Tibial nerve (tissue), 4 donors: ENCODE measurements around the gene FRAS1.

Experiments
- EP300 ChIP-seq, 2 donors: sonication (generic); formaldehyde crosslinking; IDR thresholded peaks; one replicate each; pipeline ENCODE4 v1.6.1; 2017; ENCODE audit warnings: antibody characterized with exemption in 2 of 2, mild to moderate bottlenecking in 1 of 2
- POLR2A ChIP-seq, 2 donors: fragments of 450-650 bp; IDR thresholded peaks; one replicate each; pipeline ENCODE4 v1.6.1; 2017; ENCODE audit warnings: antibody characterized with exemption in 2 of 2, mild to moderate bottlenecking in 2 of 2, moderate library complexity in 2 of 2
- TF ChIP-seq, protein P1 (sequence below), 5 experiments: fragments of 200-600 bp in 3 of 5; fragments of 450-650 bp in 2 of 5; sonication (generic) in 3 of 5; IDR thresholded peaks; one replicate each; pipeline ENCODE4 v1.5.1; 2016 to 2019; ENCODE audit warnings: antibody characterized with exemption in 5 of 5, mild to moderate bottlenecking in 3 of 5, moderate library complexity in 2 of 5

DNA sequence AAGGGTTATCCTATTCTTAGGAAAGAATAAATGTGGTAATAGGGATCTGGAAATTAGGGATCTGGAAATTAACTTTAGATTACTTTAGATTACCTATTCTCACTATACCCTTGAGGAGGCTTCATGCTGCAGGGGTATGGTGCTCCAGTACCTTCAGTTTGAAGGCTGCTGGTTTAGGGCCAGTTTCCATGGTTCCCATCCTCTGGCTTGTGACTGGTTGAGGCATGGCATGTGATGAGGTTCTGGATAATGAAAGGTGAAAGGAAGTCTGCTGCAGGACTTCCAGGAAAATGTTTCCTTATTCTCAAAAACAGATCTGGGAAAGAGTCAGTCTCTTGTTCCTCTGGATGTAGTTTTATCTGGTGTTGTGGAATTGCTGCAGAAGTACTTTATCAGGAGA lies 25.9 kb downstream of the FRAS1 start:
- TF ChIP-seq, protein P1, sequence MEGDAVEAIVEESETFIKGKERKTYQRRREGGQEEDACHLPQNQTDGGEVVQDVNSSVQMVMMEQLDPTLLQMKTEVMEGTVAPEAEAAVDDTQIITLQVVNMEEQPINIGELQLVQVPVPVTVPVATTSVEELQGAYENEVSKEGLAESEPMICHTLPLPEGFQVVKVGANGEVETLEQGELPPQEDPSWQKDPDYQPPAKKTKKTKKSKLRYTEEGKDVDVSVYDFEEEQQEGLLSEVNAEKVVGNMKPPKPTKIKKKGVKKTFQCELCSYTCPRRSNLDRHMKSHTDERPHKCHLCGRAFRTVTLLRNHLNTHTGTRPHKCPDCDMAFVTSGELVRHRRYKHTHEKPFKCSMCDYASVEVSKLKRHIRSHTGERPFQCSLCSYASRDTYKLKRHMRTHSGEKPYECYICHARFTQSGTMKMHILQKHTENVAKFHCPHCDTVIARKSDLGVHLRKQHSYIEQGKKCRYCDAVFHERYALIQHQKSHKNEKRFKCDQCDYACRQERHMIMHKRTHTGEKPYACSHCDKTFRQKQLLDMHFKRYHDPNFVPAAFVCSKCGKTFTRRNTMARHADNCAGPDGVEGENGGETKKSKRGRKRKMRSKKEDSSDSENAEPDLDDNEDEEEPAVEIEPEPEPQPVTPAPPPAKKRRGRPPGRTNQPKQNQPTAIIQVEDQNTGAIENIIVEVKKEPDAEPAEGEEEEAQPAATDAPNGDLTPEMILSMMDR (IDR thresholded peaks at IDR 0.05), result no peak
- TF ChIP-seq POLR2A (IDR thresholded peaks at IDR 0.05), result no peak
- no peak for TF ChIP-seq EP300 (IDR thresholded peaks at IDR 0.05)
